Stimulated activated effector memory CD8-positive, alpha-beta T cell treated with anti-CD3 and anti-CD28 coated beads, Interleukin-12 subunit alpha, Interleukin-12 subunit beta, amount 100 ng/mL, for 72 hours (primary cell): ENCODE data around the gene PLEKHA1.
A peak's percentile ranks its signal among the peaks of the same experiment; 100 is the strongest.

Experiments
- ATAC-seq: fragments of 150-1000 bp; cut with Tn5 transposase; 2 replicates; pipeline ENCODE4 v1.10.0; 2021
- DNase-seq, 2 donors: peaks; one replicate each; pipeline ENCODE4 v3.0.0; 2021 to 2022; ENCODE audit warnings: low spot score in 2 of 2
- H3K27ac Mint-ChIP-seq: one replicate; pipeline ENCODE4 v1.8.0; 2022; ENCODE audit warnings: mild to moderate bottlenecking, mixed read lengths
- H3K36me3 Mint-ChIP-seq: one replicate; pipeline ENCODE4 v1.8.0; 2022; ENCODE audit warnings: mild to moderate bottlenecking, mixed read lengths
- H3K4me1 Mint-ChIP-seq: one replicate; pipeline ENCODE4 v1.8.0; 2022; ENCODE audit warnings: mixed read lengths
- H3K4me3 Mint-ChIP-seq: one replicate; pipeline ENCODE4 v1.8.0; 2022; ENCODE audit warnings: mild to moderate bottlenecking, mixed read lengths
- H3K9me3 Mint-ChIP-seq: one replicate; pipeline ENCODE4 v1.8.0; 2022; ENCODE audit warnings: mixed read lengths

Gene PLEKHA1

DNA sequence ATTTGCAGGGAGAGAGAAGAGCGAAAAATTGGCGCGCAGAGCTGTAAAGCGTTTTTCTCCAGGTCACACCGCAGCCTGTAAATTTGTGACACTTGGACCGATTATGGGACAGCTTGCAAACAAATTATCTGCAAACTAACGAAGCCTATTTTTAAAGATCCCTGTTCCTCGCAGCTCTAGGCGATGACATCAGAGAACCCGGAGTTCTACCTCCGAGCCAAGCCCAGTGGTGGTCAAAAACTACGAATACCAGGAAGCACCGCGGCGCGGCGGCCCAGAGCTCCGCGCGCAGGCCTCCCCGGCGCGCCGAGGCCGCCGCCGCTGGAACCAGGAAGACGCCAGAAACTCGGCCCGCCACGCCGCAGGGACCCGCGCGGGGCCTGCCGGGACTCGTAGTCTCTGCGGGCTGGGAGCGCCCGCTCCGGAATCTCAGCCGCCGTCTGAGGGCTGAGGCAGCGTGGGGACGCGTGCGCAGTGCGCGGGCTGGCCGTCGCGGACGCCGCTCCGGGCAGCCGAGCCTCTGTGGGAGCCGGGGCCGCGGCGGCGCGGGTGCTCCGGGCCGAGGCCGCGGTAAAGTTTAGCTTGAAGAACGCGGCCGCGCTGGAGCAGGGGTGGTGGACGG lies at the start of gene PLEKHA1:
Gene PLEKHA1 (plus strand): TSS at position 472 of the 622 bp plus-strand sequence. CDS start 18,493 bp downstream, outside the sequence.
- Mint-ChIP-seq H3K4me3 (peak within 1 kb of the TSS; percentile 90), H3K36me3 (peaks cover 7% of the 10 kb centered on the region), H3K4me1 (peaks cover 28% of the 10 kb centered on the region), H3K27ac (peak within 1 kb of the TSS; percentile 97), H3K9me3 (no peaks in the 10 kb centered on the region)
- peak; percentile 89 to 92 for DNase-seq
- peak; percentile 91 for ATAC-seq

DNA sequence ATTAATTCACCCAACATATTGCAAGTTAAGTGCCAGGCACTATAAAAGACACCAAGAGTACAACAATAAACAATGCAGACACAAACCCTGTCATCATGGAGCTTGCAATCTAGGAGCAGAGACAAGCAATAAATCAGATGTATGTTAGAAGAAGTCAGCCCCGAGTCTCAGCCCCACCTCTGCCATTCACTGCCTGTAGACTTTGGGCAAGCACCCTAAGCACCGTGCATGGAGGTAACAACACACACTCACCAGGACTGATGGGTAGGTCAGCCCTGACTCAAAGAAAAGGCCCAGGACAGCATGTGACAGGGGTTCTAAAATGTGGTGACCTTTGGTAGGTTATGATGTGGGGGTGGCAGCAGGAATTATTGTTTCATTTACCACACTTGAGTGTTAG lies 49.3 kb upstream of the PLEKHA1 start:
- ATAC-seq: no peak
- H3K4me3 Mint-ChIP-seq: no peak overlapping the region
- no peaks in the 10 kb centered on the region for H3K4me1 Mint-ChIP-seq
- no peak overlapping the region for H3K27ac Mint-ChIP-seq
- H3K9me3 Mint-ChIP-seq: no peaks in the 10 kb centered on the region
- DNase-seq: no peak
- H3K36me3 Mint-ChIP-seq: no peaks in the 10 kb centered on the region

DNA sequence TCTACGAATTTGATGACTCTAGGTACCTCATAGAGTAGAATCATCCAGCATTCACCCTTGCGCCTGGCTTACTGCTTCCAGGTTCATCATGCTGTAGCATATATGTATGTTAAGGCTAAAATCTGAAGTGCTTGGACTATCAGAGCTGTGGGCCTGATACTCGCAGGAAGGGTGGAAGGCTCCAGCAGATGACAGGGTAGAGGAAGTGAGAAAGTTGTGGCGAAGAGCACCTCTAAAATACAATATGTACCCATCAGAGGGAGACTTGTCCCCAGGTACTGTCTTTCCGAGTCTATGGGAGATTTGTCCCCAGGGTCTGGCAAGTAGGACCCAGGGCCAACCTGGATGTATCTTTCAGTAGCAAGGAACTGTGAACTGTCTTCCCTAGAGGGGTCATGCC lies 48.1 kb upstream of the PLEKHA1 start:
- H3K4me3 Mint-ChIP-seq: no peak overlapping the region
- no peak for ATAC-seq
- no peaks in the 10 kb centered on the region for H3K4me1 Mint-ChIP-seq
- H3K36me3 Mint-ChIP-seq: no peaks in the 10 kb centered on the region
- DNase-seq: no peak
- H3K9me3 Mint-ChIP-seq: no peaks in the 10 kb centered on the region
- H3K27ac Mint-ChIP-seq: no peak overlapping the region

DNA sequence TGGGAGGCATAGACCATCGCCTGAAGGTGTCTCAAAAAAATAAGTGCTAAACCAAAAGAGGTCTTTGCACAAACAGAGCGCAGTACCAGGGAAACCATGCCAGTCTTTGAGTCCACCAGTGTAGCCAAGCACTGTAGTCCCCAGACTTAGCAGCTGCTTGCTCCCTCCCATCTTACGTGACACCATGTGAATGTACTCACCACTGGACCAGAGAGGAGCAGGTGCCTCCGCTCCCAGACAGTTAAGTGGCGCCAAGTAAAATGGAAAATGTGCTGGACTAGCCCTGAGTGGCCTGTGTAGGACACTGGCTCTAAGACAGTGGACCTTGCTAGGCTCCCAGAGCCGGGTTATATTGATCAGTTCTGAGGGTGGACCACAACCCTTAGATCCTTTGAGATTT lies 47.7 kb upstream of the PLEKHA1 start:
- Mint-ChIP-seq H3K4me3 (no peak overlapping the region), H3K27ac (no peak overlapping the region), H3K4me1 (no peaks in the 10 kb centered on the region), H3K36me3 (no peaks in the 10 kb centered on the region), H3K9me3 (no peaks in the 10 kb centered on the region)
- no peak for DNase-seq
- ATAC-seq: no peak

- H3K27ac Mint-ChIP-seq: no peak overlapping the region
- no peak for ATAC-seq
- H3K4me3 Mint-ChIP-seq: no peak overlapping the region
- H3K4me1 Mint-ChIP-seq: no peaks in the 10 kb centered on the region
- DNase-seq: no peak
- H3K36me3 Mint-ChIP-seq: no peaks in the 10 kb centered on the region
- H3K9me3 Mint-ChIP-seq: no peaks in the 10 kb centered on the region
Observed at GRCh38 chr10:122327237-122328206, 47.0 kb upstream of the PLEKHA1 start.

DNA sequence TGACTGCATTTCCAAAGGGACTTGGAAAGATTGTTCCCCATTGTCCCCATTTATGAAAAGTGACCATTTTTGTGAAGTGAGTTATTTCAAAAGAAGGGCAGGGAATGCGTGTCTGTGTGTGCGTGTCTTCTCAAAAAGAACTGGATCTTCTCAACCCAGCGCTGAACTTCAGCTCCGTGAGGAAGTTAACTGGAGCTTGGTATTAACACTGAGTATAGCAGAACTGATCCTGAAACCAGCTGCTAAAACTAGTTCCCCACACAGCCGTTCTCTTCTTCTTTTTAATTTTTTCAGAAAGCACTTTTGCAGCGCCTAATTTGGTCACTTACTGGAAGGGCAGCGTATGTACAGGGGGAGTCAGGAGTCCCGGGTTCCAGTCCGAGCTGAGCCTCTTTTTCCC lies 45.8 kb upstream of the PLEKHA1 start:
- DNase-seq (no peak), ATAC-seq (no peak)
- Mint-ChIP-seq H3K9me3 (no peaks in the 10 kb centered on the region), H3K27ac (no peak overlapping the region), H3K36me3 (no peaks in the 10 kb centered on the region), H3K4me1 (peaks cover 7% of the 10 kb centered on the region), H3K4me3 (no peak overlapping the region)

GRCh38 chr10:122329416-122329815 lies 45.1 kb upstream of the PLEKHA1 start:
- Mint-ChIP-seq H3K4me3 (no peak overlapping the region), H3K36me3 (no peaks in the 10 kb centered on the region), H3K9me3 (no peaks in the 10 kb centered on the region), H3K27ac (no peak overlapping the region), H3K4me1 (peaks cover 7% of the 10 kb centered on the region)
- DNase-seq (no peak), ATAC-seq (no peak)

GRCh38 chr10:122331100-122331499 lies 43.4 kb upstream of the PLEKHA1 start:
- H3K4me1 Mint-ChIP-seq: peaks cover 7% of the 10 kb centered on the region
- no peak overlapping the region for H3K4me3 Mint-ChIP-seq
- no peaks in the 10 kb centered on the region for H3K9me3 Mint-ChIP-seq

GRCh38 chr10:122331615-122332446 lies 42.7 kb upstream of the PLEKHA1 start:
- H3K4me1 Mint-ChIP-seq: peaks cover 7% of the 10 kb centered on the region
- H3K27ac Mint-ChIP-seq: no peak overlapping the region
- H3K36me3 Mint-ChIP-seq: no peaks in the 10 kb centered on the region
- no peak for DNase-seq
- no peak for ATAC-seq
- H3K9me3 Mint-ChIP-seq: no peaks in the 10 kb centered on the region
- no peak overlapping the region for H3K4me3 Mint-ChIP-seq

More at GRCh38 chr10:122331100-122331499, 43.4 kb upstream of the PLEKHA1 start:
- ATAC-seq: no peak
- no peak overlapping the region for H3K27ac Mint-ChIP-seq
- H3K36me3 Mint-ChIP-seq: no peaks in the 10 kb centered on the region
- DNase-seq: no peak

DNA sequence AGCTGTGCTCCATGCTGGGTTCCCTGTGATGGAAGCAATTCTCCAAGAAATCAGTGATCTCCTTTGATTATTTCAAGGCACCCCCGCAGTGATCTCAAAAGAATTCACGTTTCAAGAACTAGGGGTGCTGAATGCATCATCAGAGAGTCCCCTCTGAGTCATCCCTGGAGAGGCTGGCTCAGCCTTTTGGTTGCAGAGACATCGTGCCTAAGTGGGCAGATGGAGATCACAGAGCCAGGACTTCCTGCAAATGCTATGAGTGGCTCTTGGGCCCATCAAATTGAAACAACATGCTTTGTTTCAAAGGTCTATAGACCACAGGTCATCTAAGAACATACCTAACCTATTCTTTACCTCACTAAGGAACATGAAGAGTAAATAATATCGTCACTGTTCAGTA lies 41.5 kb upstream of the PLEKHA1 start:
- Mint-ChIP-seq H3K36me3 (no peaks in the 10 kb centered on the region), H3K4me3 (no peak overlapping the region), H3K9me3 (no peaks in the 10 kb centered on the region), H3K4me1 (peaks cover 7% of the 10 kb centered on the region), H3K27ac (no peak overlapping the region)
- ATAC-seq (peak; percentile 97), DNase-seq (peak in 1 of 2 donors; percentile 73)

- Mint-ChIP-seq H3K36me3 (no peaks in the 10 kb centered on the region), H3K9me3 (no peaks in the 10 kb centered on the region), H3K27ac (no peak overlapping the region), H3K4me3 (no peak overlapping the region), H3K4me1 (peaks cover 7% of the 10 kb centered on the region)
- ATAC-seq (peak; percentile 36), DNase-seq (no peak)
Observed at GRCh38 chr10:122336332-122336731, 38.2 kb upstream of the PLEKHA1 start.

DNA sequence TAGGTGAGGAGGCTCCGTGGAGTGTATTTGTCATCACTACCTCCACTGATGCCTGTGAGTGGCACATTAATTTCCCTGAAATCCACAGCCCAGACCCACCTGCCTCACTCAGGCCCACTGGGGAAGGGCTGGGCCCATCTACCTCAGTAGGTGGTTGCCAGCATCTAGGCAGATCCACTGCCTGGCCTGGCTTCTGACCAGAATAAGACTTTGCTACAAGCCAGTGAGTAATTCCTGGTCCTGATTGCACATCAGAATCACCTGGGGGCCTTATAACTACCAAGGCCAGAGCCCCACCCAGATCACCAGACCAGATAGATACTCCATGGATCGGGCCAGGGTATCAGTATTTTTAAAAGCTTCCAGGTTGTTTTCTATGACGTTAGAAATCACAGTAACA lies 37.5 kb upstream of the PLEKHA1 start:
- DNase-seq: no peak
- H3K27ac Mint-ChIP-seq: no peak overlapping the region
- ATAC-seq: no peak
- H3K36me3 Mint-ChIP-seq: no peaks in the 10 kb centered on the region
- no peaks in the 10 kb centered on the region for H3K9me3 Mint-ChIP-seq
- H3K4me1 Mint-ChIP-seq: peaks cover 9% of the 10 kb centered on the region
- H3K4me3 Mint-ChIP-seq: no peak overlapping the region

DNA sequence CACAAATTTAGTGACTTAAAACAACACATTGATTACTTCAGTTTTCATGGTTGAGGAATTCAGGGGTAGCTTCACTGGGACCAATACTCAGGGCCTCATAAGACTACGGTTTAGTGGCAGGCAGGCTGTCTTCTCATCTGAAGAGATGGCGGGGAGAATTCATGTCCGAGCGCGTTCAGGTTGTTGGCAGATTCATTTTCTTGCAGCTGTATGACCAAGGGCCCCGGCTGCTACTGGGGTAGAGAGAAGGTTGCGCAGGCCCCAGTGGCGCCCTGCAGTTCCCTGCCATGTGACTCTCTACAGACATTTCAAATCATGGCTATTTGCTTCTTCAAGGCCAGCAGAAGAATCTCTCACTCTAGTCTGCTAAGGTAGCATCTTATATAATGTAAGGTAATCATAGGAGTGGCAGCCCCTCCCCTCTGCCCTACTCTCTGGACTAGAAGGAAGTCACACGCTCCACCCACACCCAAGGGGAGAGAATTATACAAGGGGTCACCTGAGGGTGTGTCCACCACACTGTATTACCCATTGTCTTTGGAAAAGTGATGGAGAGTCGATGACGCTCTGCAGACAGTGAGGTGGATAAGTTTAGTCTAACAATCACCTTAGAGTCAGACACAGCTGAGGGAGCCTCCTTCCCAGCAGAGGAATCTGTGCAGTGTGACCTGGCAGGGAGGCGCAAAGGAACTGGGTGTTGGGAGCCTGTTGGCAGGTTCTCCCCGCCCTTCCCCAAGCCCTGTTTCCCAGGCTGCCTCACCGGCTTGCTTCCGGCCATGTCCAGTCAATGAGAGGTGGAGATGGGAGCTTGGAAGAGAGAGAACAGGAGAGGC lies 35.7 kb upstream of the PLEKHA1 start:
- Mint-ChIP-seq H3K4me1 (peaks cover 10% of the 10 kb centered on the region), H3K27ac (no peak overlapping the region), H3K36me3 (no peaks in the 10 kb centered on the region), H3K4me3 (no peak overlapping the region), H3K9me3 (no peaks in the 10 kb centered on the region)
- ATAC-seq (no peak), DNase-seq (no peak)

DNA sequence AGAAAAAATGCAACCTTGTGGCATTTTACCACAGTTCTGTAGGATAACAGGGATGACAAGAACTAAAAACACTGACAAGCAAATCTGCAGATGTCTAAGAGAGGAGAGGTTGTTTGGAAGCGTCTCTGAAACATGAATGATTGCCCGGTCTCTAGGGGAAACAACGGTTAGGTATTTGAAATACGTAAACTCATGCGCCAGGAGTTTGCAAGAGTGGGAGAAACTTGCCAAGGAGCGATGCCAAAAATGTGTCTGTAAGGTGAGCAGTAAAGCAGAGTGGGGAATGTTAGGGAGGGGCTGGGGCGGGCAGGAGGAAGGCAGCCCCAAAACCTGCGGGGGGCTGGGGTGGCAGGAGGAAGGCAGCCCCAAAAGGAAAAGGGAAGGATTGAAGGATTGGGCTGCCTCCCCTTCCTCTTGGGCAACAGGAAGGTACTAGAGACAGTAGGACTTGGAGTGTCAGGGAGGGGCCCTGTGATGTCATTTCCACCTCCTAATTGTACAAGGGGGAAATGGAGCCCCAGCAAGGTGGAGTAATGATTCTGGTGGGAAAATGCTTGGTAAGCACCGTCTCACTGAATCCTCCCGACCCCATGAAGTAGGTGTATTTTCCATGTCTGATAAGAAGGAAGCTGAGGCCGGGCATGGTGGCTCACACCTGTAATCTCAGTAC lies 33.2 kb upstream of the PLEKHA1 start:
- Mint-ChIP-seq H3K4me3 (no peak overlapping the region), H3K4me1 (peaks cover 19% of the 10 kb centered on the region), H3K36me3 (no peaks in the 10 kb centered on the region), H3K9me3 (no peaks in the 10 kb centered on the region), H3K27ac (no peak overlapping the region)
- ATAC-seq (no peak), DNase-seq (no peak)
